Hematopoietic multipotent progenitor cell (in vitro differentiated cells): Measurements from ENCODE around the gene SMAD7. TPM values are rescaled to one million over a fixed set of nuclear protein-coding genes. Genes with fewer than 3 reads are reported as not detected.

Experiments
- DNase-seq, 3 donors: peaks; one replicate each; pipeline ENCODE4 v3.0.0-alpha.2; 2011 to 2015; ENCODE audit warnings: low read depth in 2 of 3, low spot score in 2 of 3
- total RNA-seq: library from RNA; depleted of rRNA; stranded (reverse); fragments of >200 nt; gene quantifications from one replicate; pipeline ENCODE4 v1.2.3, GENCODE V29; 2012

Gene SMAD7
- total RNA-seq, 1 donor: 8.3 TPM

- no peak for DNase-seq
Observed at GRCh38 chr18:48921305-48922225, 29.2 kb downstream of the SMAD7 start.

GRCh38 chr18:48920408-48921038, 30.2 kb downstream of the SMAD7 start:
- no peak for DNase-seq

- DNase-seq: no peak
Observed at GRCh38 chr18:48919547-48919946, 31.2 kb downstream of the SMAD7 start.

GRCh38 chr18:48918660-48919456, 31.9 kb downstream of the SMAD7 start:
- no peak for DNase-seq

GRCh38 chr18:48917579-48918517, 32.9 kb downstream of the SMAD7 start:
- no peak for DNase-seq

- DNase-seq: no peak
Observed at GRCh38 chr18:48915626-48916425, 34.9 kb downstream of the SMAD7 start.

GRCh38 chr18:48914581-48915251, 36.0 kb downstream of the SMAD7 start:
- no peak for DNase-seq

- no peak for DNase-seq
Observed at GRCh38 chr18:48913775-48914174, 37.0 kb downstream of the SMAD7 start.

GRCh38 chr18:48913201-48913600, 37.6 kb downstream of the SMAD7 start:
- no peak for DNase-seq

GRCh38 chr18:48910972-48911545, 39.7 kb downstream of the SMAD7 start:
- DNase-seq: no peak

- no peak for DNase-seq
Observed at GRCh38 chr18:48909721-48910120, 41.0 kb downstream of the SMAD7 start.

- DNase-seq: no peak
Observed at GRCh38 chr18:48908916-48909315, 41.8 kb downstream of the SMAD7 start.

GRCh38 chr18:48905513-48905912, 45.3 kb downstream of the SMAD7 start:
- DNase-seq: no peak

GRCh38 chr18:48904847-48905394, 45.8 kb downstream of the SMAD7 start:
- DNase-seq: no peak

- DNase-seq: no peak
Observed at GRCh38 chr18:48904091-48904490, 46.7 kb downstream of the SMAD7 start.

GRCh38 chr18:48902856-48903601, 47.7 kb downstream of the SMAD7 start:
- no peak for DNase-seq
